Left colon (tissue), 2 donors: ENCODE data around the gene CBX2. TPM values are rescaled to one million over a fixed set of nuclear protein-coding genes. Genes with fewer than 3 reads are reported as not detected.

ENCODE experiments used
- ATAC-seq: fragments of 200-7000 bp; cut with Tn5 transposase; one replicate; pipeline ENCODE4 v1.9.1; 2020; ENCODE audit warnings: mild to moderate bottlenecking, moderate library complexity
- DNase-seq, 2 donors: peaks; one replicate each; pipeline ENCODE4 v3.0.0-alpha.2; 2020
- intact Hi-C, 2 donors: fragments of 100-400 bp; cut with DNase I in 1 of 2; cut with micrococcal nuclease in 1 of 2; formaldehyde crosslinking; loops; one replicate each; pipeline versions ENCODE4 v1.11.2 to v1.14.0; 2022; cut with DNase I, micrococcal nuclease
- long read RNA-seq: library from polyadenylated mRNA; unstranded; transcript quantifications from one replicate; pipeline ENCODE4 v2.0.0, GENCODE V29; 2021
- total RNA-seq, 2 donors: library from RNA; stranded (reverse); fragmentation: NEBNext Ultra II Directional; extraction: Animal tissue kit (Norgen Biotek cat#: 25700); gene quantifications; one replicate each; pipeline ENCODE4 v1.2.1, GENCODE V29; 2021
- donor health status: DM: no; HTN: no; CAD: no.
- donor health status: DM: yes; HTN: yes; CAD: no.

The CBX2 gene
- under 1 TPM; 0.49 to 0.78 TPM for total RNA-seq
- long read RNA-seq: 0 reads

DNA sequence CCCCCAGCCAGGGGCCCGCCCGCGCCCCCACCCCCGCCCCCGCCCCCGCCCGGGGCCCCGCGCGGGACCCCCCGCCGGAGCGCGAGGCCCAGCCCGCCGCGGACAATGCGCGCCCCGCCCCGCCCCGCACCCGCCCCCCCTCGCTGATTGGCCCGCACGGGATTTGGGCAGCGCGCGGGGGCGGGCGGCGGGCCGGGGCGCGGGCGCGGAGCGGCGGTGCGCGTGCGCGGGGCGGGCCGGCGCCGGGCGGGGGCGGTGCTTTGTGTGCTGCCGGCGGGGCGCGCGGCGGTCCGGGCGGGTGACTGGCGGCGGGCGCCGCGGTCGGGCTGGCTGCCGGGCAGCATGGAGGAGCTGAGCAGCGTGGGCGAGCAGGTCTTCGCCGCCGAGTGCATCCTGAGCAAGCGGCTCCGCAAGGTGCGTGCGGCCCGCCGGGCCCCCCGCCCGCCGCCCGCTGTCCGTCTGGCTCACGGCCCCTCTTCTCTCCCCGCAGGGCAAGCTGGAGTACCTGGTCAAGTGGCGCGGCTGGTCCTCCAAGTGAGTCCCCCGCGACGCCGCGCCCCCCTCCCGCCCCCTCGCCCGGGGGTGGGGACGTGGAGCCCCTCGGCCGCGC lies at the start of gene CBX2:
CBX2 (plus strand) TSS at position 255 of the 610 bp plus-strand sequence; CDS start at position 343, 88 bp downstream.
- intact Hi-C loops: no loop called here

DNA sequence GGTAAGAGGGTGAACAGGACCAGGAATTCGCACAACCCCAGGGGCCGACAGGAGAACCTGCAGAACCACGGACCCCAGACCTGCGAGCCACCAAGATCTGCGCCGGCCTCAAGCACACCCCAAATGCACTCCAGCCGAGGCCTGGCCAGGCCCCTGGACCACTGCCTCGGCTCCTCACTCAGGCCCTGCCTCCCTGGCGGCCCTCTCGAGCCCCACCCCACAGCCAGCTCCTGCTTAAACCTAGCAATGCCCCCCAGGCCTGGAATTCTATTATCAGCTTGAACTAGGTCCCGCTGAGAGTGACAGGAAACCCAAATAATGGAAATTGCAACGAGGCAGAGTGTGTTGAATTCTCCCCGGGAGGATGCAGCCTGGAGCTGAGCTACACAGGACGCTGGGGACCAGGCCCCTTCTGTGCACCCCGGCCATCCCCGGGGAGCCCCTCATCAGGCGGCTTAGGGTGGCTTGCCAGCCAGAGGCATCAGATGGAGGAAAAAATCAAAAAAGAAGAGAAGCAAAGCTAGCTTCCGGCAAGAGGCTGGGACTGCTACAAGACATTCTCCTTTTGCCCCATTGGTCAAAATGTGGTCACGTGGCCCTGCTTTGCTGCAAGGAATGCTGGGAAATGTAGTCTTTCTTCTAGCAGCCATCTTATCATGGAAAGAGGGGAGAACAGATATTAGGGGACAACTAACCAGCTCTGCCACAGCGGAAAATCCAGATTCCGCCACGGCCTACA lies 49.6 kb upstream of the CBX2 start:
- intact Hi-C loops: no loop called here
- ATAC-seq (peak; percentile 83), DNase-seq (peak; percentile 74)

More for the DNA sequence above, at the start of gene CBX2:
- DNase-seq: peak; percentile 64 to 77
- peak; percentile 87 for ATAC-seq

DNA sequence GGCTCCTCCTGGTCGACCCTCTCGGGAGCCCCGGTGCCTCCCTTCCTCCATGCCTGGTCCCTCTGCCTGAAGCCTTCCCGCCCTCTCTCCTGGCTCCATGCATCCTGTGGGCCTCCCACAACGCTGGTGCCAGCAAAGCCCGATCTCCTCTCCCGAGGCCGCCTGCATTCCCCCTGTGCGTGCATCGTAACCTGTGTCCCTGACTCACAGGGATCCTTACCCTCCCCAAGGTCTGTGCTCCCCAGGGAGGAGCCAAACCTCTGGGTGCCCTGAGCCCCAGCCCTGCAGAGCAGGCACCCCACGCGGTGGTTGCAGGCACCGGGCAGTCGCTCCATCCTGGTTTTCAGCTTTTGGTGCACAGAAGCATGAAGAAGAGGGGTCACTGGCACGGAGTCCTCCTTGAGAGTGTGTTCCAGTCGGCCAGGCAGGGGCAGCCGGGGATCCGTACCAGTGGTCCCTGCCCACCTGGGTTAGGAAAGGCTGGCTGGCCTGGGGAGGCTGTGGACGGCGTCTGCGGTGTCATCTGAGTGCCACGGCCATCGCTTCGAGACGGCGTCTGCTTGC lies 49.0 kb upstream of the CBX2 start:
- intact Hi-C loops: no loop called here
- DNase-seq (peak in 1 of 2 donors; percentile 38), ATAC-seq (peak; percentile 14)

DNA sequence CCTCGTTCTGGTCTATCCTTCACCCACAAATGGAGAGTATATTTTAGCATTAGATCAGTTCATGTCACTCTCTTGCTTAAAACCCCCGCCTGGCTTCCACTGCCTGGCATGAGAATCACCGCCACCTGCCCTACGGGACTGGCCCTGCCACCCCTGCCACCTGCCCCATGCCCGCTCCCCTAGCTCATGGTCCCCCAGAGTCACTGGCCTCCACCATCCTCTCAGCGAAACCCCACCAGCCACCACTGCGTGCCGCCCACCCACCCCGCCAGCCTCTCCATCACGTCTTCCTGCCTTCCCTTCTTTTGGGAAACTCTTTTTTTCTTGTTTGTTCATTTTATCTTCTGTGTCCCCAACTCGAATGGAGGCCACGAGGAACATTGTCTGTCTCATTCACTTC lies 48.2 kb upstream of the CBX2 start:
- no peak for DNase-seq
- intact Hi-C loops: no loop called here
- no peak for ATAC-seq

DNA sequence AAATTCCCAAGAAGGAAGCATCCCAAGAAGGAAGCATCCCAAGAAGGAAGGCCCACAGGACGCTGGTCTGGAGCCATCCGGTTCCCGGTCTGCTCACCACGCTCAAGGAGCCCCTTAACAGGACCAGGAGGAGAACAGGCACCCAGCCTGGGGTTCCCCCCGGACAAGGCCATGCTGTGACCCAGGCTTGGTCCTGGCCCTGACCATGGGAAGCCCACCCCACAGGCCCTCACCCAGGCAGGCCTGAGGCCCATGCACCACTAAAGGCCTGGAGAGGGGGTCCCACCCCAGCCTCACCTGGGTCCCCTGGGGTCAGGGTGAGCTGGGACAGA lies 47.5 kb upstream of the CBX2 start:
- no peak for ATAC-seq
- DNase-seq: no peak
- intact Hi-C loops: no loop called here

DNA sequence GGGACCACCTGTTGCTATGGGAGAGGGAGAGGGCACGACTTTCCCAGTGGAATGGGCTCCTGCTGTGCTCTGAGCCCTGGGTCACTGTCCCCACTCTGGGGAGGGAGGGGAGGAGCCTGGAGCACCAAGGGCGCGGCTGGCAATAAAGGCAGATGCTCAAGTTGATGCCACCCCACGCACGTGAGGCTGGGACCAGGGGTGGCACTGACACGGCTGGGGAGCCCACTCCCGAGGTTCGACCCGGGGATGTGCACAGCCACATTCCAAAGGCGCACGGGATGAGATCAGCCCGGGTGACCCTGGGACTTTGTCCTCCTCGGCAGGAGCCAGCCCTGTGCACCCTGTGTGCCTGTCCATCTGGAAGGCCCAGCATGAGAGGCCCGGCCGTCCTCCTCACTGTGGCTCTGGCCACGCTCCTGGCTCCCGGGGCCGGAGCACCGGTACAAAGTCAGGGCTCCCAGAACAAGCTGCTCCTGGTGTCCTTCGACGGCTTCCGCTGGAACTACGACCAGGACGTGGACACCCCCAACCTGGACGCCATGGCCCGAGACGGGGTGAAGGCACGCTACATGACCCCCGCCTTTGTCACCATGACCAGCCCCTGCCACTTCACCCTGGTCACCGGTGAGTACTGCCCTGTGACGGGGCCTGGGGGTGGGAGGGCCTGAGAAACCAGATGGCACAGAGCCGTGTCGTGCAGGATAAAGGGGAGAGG lies 47.0 kb upstream of the CBX2 start, which contains the start of gene ENPP7:
ENPP7 (plus strand) TSS at position 175 of the 715 bp plus-strand sequence; CDS start at position 372, 197 bp downstream.
- ATAC-seq: no peak
- intact Hi-C loops: no loop called here
- no peak for DNase-seq

DNA sequence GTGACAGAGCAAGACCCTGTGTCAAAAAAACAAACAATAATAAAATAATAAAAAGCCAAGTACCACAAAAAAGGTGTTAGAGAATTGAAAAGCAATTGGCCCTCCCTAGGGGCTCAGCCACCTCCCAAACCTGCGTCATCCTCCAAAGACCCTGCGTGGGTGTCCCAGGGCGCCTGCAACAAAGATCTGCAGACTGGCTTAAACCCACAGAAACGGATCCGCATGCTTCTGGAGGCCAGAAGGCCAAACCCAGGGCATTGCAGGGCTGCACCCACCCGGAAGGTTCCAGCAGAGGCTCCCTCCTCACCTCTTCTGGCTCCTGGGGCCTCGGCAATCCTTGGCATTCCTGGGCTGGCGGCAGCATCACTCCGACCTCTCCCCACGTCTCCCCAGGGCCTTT lies 45.7 kb upstream of the CBX2 start:
- ATAC-seq (no peak), DNase-seq (no peak)
- intact Hi-C loops: no loop called here

DNA sequence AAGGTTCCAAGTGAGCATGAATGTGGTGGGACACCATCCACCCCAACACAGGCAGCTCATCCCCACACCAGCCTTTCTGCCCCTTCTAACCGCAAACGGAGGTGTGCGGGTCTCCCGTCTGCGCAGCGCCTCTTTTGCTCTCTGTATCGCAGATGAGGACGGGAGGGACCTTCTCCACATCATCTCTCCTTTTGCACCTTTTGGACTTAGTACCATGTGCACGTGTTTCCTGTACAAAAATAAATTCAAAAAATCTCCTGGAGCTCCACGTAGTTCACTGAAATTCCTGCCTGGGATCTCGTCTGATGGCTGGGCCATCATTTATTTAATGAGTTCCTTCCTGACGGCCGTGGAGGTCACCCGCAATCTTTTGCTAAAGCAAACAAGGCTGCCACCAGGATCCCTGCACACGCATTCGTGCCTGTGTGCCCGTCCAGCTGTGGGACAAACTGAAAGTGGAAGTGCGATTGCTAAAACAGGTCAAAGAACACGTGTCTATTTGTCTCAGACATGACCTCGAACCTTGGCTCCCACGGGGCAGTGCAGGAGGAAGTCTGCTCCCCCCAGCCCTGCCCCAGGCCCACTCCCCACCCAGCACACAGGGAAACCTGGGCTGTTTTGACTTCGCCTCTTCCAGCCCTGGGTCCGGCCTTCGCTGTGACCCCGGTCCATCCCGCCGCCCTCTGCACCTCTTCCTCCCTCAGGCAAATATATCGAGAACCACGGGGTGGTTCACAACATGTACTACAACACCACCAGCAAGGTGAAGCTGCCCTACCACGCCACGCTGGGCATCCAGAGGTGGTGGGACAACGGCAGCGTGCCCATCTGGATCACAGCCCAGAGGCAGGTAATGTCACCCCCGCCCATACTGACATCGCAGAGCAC lies 44.9 kb upstream of the CBX2 start:
- intact Hi-C loops: no loop called here
- DNase-seq (peak; percentile 40 to 45), ATAC-seq (peak; percentile 63)

DNA sequence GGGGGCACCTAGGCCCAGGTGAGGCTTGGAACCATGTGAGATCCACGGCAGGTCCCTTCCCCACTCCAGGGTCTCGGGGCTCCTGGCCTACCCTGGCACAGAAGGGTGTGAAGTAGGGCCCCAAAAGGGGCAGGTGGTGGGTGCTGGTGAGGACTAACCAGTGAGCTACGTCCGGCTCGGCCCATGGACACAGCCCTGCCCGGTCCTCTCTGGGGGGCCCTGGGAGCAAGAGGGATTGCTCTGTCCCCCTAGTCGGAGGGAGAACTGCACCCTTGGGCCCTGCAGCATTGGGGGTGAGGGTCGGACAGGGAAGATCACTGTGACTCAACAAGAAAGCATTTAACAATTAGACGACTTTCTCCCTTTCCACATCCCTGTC lies 44.3 kb upstream of the CBX2 start:
- DNase-seq: no peak
- intact Hi-C loops: no loop called here
- ATAC-seq: no peak

DNA sequence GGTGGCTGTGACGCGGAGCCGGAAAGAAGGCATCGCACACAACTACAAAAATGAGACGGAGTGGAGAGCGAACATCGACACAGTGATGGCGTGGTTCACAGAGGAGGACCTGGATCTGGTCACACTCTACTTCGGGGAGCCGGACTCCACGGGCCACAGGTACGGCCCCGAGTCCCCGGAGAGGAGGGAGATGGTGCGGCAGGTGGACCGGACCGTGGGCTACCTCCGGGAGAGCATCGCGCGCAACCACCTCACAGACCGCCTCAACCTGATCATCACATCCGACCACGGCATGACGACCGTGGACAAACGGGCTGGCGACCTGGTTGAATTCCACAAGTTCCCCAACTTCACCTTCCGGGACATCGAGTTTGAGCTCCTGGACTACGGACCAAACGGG lies 42.9 kb upstream of the CBX2 start:
- no peak for DNase-seq
- no peak for ATAC-seq
- intact Hi-C loops: no loop called here

DNA sequence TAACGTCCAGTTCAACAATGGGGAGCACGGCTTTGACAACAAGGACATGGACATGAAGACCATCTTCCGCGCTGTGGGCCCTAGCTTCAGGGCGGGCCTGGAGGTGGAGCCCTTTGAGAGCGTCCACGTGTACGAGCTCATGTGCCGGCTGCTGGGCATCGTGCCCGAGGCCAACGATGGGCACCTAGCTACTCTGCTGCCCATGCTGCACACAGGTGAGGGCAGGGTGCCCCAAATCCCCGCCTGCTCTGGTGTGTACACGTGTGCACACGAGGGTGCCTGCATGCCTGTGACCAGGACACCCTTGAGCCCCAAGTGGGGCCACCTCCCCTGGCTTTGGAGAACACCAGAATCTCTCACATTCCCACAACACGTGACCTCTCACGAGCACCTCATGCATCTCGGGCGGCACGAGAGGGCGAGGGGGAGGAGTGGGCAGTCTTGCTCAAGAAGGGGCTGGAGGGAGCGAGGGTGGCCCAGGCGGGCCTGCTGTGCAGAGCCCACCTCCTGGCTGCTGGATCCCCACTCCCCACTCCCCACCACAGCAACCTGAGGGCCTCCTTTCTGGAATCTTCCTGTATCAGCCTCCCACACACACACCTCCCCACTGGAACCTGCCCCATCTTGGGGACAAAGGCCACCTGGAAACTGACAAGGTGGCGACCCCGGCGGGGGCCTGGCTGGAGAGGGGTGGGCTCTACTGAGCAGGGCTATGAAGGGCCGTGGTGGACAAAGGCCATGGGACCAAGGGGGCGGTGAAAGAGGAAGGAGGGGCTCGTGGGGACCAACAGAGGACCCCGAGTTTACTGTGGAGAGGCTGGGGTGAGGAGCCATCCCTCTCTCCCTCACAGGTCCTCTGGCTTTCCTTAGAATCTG lies 40.7 kb upstream of the CBX2 start:
- ATAC-seq (no peak), DNase-seq (no peak)
- intact Hi-C loops: no loop called here

DNA sequence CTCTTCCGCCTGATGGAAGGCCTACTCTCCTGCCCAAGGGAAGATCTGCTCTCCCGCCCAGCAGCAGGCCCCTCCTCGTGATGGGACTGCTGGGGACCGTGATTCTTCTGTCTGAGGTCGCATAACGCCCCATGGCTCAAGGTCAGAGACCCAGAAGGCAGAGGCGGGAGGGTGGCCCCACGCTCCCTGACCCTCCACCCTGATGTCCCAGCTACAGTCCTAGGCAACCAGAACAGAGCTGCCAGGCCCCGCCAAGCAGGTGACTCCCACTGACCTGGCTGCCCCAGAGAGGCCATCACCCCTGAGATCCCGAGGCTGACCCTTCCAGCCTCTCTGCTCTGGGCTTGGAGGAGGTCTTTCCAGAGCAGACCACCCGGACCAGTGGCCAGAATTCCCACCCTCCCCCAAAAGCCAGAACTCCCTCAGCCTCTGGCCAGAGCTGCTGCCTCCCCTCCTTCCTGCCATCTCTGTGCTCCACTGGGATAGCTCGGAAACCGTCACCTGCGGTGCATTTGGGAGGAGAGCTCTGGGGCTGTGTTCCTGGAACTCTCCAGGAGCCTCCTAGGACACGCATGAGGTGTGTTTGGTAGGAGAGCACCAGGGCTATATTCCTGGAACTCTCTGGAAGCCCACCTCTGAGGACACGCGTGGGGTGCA lies 39.9 kb upstream of the CBX2 start:
- DNase-seq: no peak
- intact Hi-C loops: no loop called here
- no peak for ATAC-seq

DNA sequence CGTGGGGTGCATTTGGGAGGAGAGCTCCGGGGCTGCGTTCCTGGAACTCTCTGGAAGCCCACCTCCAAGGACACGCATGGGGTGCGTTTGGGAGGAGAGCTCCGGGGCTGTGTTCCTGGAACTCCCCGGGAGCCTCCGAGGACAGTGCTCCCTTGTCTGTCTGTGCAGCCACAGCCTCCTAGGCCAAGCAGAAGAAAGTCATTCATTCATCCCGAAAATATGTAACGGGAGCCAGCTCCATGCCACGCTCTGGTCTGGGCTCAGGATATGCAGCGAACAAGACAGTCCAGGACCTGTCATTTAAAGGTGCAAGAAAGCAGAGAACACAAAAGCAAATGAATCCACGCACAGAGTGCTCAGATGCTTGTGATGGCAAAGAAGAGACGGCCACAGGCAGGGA lies 39.3 kb upstream of the CBX2 start:
- ATAC-seq (no peak), DNase-seq (no peak)
- intact Hi-C loops: no loop called here

DNA sequence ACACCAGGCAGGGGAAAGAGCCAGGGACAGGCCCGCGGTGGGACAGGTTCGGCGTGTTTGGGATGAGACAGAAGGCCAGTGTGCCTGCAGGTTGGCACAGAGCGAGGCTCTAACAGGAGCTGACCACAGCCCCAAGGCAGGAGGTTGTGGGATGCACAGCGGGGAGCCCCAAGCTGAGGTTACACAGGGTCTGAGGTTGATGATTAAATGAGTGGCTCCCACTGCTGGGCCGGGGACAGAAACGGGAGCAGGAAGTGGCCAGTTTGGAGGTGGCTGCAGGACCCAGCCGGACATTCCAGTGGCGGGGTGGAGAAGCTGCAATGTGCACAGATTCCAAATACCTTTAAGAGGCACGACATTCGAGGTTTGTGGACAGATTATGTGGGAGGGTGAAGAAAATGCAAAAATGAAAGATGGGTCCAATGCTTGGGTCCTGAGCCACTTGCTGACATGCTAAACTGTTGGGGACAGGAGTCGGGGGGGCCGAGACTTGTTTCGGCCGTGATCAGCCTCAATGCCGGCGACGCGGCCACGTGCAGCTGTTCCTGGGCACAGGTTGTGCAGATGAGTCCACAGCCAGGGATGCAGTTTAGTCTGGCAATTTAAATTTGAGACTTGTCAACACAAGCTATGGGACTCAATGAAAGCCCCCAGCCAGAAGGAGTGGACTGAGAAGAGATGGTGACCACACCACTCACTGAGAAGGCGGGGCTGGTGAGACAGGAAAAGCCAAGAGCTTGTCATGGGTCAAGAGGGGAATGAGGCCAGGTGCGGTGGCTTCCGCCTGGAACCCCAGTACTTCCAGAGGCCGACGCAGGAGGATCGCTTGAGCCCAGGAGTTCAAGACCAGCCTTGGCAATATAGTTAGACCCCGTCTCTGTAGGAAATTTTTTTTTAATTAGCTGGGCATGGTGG lies 38.5 kb upstream of the CBX2 start:
- intact Hi-C loops: no loop called here
- no peak for ATAC-seq
- DNase-seq: no peak

DNA sequence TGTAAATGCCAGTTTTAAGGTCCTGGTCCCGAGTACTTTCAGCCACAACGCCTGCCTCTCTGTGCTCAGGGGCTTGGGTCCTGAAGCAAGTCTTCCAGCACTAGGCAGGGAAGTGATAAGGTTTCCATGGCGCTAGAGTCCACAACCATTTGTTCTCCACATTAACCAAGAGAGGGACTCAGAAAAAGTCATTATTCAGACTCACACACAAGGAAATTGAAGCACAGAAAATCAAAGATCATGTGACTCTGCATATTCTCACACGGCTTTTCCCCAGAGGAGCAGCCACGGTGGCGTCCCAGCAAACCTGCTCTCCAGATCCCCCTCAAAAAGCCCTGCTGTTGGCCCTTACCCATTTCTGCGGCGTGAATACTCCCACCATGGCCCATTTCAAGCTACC lies 37.5 kb upstream of the CBX2 start:
- intact Hi-C loops: no loop called here
- DNase-seq (no peak), ATAC-seq (peak; percentile 52)

DNA sequence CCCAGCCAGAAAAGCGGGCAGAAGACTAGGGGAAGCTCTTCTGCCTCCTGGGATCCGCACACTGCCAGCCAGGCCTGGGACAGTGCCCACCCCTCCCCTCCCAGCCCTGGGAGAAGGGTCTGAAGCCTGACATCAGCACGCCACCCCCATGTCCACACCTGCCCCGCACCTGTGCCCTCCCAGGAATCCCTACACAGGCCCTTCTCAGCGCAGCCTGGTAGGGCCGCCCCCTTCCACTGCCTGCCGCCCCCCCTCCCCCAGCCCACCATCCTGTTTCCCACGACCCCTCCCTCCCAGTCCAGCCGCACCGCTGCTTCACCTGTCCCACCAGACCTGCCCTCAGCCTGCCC lies 36.6 kb upstream of the CBX2 start:
- DNase-seq (no peak), ATAC-seq (no peak)
- intact Hi-C loops: no loop called here
